C4-2B (cell line): ENCODE measurements around the gene IL1R1.
A peak's percentile ranks its signal among the peaks of the same experiment; 100 is the strongest.

Experiments used
- H3K27ac ChIP-seq: fragments of 450-650 bp; 2 replicates; pipeline ENCODE4 v1.5.1; 2017
- ZFX ChIP-seq: fragments of 450-650 bp; IDR thresholded peaks from 2 replicates; pipeline ENCODE4 v1.6.1; 2017
- TF ChIP-seq, protein P1 (sequence below): fragments of 450-650 bp; conservative IDR thresholded peaks from 2 replicates; pipeline ENCODE4 v1.5.1; 2017; ENCODE audit warnings: mild to moderate bottlenecking

Gene IL1R1

GRCh38 chr2:102166189-102166845 is 23.8 kb downstream of the IL1R1 start:
- TF ChIP-seq, protein P1, sequence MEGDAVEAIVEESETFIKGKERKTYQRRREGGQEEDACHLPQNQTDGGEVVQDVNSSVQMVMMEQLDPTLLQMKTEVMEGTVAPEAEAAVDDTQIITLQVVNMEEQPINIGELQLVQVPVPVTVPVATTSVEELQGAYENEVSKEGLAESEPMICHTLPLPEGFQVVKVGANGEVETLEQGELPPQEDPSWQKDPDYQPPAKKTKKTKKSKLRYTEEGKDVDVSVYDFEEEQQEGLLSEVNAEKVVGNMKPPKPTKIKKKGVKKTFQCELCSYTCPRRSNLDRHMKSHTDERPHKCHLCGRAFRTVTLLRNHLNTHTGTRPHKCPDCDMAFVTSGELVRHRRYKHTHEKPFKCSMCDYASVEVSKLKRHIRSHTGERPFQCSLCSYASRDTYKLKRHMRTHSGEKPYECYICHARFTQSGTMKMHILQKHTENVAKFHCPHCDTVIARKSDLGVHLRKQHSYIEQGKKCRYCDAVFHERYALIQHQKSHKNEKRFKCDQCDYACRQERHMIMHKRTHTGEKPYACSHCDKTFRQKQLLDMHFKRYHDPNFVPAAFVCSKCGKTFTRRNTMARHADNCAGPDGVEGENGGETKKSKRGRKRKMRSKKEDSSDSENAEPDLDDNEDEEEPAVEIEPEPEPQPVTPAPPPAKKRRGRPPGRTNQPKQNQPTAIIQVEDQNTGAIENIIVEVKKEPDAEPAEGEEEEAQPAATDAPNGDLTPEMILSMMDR, result peak; percentile 46
- TF ChIP-seq ZFX, result no peak
- no peak overlapping the region for H3K27ac ChIP-seq

DNA sequence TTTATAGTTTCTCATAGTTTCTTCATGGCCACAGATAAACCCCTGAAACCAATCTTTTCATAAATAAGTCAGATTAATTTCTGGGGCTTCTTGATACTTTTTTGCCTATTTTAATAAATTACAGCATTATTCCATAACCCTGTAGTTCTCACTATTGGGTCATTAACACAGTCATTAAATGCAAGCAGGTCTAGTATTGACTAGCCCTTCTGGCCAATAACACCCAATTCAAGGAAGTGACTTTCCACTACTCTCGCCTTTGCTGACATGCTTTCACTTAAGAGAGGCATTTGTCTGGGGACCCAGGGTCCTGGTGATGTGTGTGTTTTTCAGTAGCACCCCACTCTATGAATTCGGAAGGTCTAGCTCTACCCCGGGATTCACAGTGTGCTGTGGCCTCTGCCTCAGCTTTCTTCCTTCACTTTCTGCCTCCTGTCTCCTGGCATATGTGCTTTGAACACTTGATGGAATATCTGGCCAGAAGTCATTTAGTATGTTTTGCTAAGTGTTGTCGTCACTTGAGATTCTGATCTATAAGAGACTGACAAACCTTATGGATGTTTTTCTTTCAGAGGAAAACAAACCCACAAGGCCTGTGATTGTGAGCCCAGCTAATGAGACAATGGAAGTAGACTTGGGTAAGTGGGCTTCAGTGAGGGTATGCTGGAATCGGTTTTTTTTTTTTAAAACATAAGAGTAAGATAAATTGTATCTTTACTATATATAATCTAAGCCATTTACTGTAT is 25.7 kb downstream of the IL1R1 start:
- no peak overlapping the region for H3K27ac ChIP-seq
- no peak for TF ChIP-seq ZFX
- TF ChIP-seq, protein P1, result no peak

GRCh38 chr2:102171946-102172345 is 29.4 kb downstream of the IL1R1 start:
- no peak for TF ChIP-seq ZFX
- no peak overlapping the region for H3K27ac ChIP-seq

- TF ChIP-seq, protein P1, result no peak
- no peak for TF ChIP-seq ZFX
- H3K27ac ChIP-seq, result no peak overlapping the region
Measured at GRCh38 chr2:102172745-102173144, 30.2 kb downstream of the IL1R1 start.

GRCh38 chr2:102176172-102176571 is 33.6 kb downstream of the IL1R1 start:
- H3K27ac ChIP-seq, result no peak overlapping the region
- no peak for TF ChIP-seq ZFX
- TF ChIP-seq, protein P1, result no peak

GRCh38 chr2:102177814-102178478 is 35.4 kb downstream of the IL1R1 start:
- no peak overlapping the region for H3K27ac ChIP-seq
- TF ChIP-seq ZFX, result no peak

DNA sequence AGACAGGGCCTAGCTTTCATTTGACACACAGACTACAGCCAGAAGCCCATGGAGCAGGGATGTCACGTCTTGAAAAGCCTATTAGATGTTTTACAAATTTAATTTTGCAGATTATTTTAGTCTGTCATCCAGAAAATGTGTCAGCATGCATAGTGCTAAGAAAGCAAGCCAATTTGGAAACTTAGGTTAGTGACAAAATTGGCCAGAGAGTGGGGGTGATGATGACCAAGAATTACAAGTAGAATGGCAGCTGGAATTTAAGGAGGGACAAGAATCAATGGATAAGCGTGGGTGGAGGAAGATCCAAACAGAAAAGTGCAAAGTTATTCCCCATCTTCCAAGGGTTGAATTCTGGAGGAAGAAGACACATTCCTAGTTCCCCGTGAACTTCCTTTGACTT is 36.5 kb downstream of the IL1R1 start:
- no peak overlapping the region for H3K27ac ChIP-seq
- TF ChIP-seq ZFX, result no peak
- TF ChIP-seq, protein P1, result no peak

- TF ChIP-seq ZFX, result no peak
- TF ChIP-seq, protein P1, result no peak
- no peak overlapping the region for H3K27ac ChIP-seq
Measured at GRCh38 chr2:102179788-102180686, 37.5 kb downstream of the IL1R1 start.
